HL-60 (cell line): ENCODE data around the gene TMEM31.
A peak's percentile ranks its signal among the peaks of the same experiment; 100 is the strongest.

Experiments used
- DNase-seq, 2 experiments: peaks; one replicate each; pipeline ENCODE4 v3.0.0-alpha.2; 2010 to 2020; ENCODE audit warnings: low read depth in 1 of 2, low spot score in 1 of 2
- H3K27ac ChIP-seq: fragments of 250-450 bp; sonication (Bioruptor Pico); replicated peaks from 2 replicates; pipeline ENCODE4 v1.5.1; 2020; ENCODE audit warnings: mild to moderate bottlenecking, moderate library complexity
- H3K27me3 ChIP-seq: fragments of 250-450 bp; sonication (Bioruptor Pico); 2 replicates; pipeline ENCODE4 v1.5.1; 2021; ENCODE audit warnings: mild to moderate bottlenecking, moderate library complexity; ENCODE audit not compliant: insufficient read depth, poor library complexity, severe bottlenecking
- H3K4me3 ChIP-seq: replicated peaks from 2 replicates; pipeline ENCODE4 v1.5.1; 2011; ENCODE audit warnings: mild to moderate bottlenecking, control low read depth, low read length; ENCODE audit not compliant: insufficient read depth
- CTCF ChIP-seq: IDR thresholded peaks from one replicate; pipeline ENCODE4 v1.5.1; 2011; ENCODE audit warnings: low read length, control low read depth, inconsistent platforms; ENCODE audit not compliant: insufficient read depth
- GABPA ChIP-seq: IDR thresholded peaks from 2 replicates; pipeline ENCODE4 v1.6.1; 2012; ENCODE audit warnings: low read depth
- POLR2AphosphoS5 ChIP-seq: IDR thresholded peaks from 2 replicates; pipeline ENCODE4 v1.6.1; 2012; ENCODE audit warnings: low read depth
- REST ChIP-seq: IDR thresholded peaks from 2 replicates; pipeline ENCODE4 v1.6.1; 2012; ENCODE audit warnings: low read depth; ENCODE audit not compliant: insufficient replicate concordance
- SPI1 ChIP-seq: IDR thresholded peaks from 2 replicates; pipeline ENCODE4 v1.6.1; 2012; ENCODE audit warnings: low read depth, mild to moderate bottlenecking, borderline replicate concordance

Gene TMEM31

GRCh38 chrX:103669745-103670144, 41.0 kb upstream of the TMEM31 start:
- H3K27me3 ChIP-seq: no peaks in the 10 kb centered on the region
- TF ChIP-seq SPI1: no peak
- DNase-seq: no peak
- no peak overlapping the region for H3K27ac ChIP-seq
- H3K4me3 ChIP-seq: no peak overlapping the region

GRCh38 chrX:103674531-103675454, 35.9 kb upstream of the TMEM31 start:
- no peak for DNase-seq
- H3K27me3 ChIP-seq: no peaks in the 10 kb centered on the region
- H3K4me3 ChIP-seq: no peak overlapping the region
- TF ChIP-seq CTCF: no peak
- no peak for TF ChIP-seq SPI1
- TF ChIP-seq POLR2AphosphoS5: peak; percentile 39; the same call in 1 of the 2 replicates
- no peak overlapping the region for H3K27ac ChIP-seq

GRCh38 chrX:103678199-103678993, 32.3 kb upstream of the TMEM31 start:
- Histone ChIP-seq H3K27ac (no peak overlapping the region), H3K4me3 (no peak overlapping the region), H3K27me3 (no peaks in the 10 kb centered on the region)
- TF ChIP-seq SPI1 (no peak), GABPA (no peak), POLR2AphosphoS5 (no peak), REST (no peak), CTCF (no peak)
- DNase-seq: no peak

- TF ChIP-seq SPI1 (no peak), CTCF (no peak), REST (no peak), GABPA (no peak)
- no peak overlapping the region for H3K27ac ChIP-seq
- no peak overlapping the region for H3K4me3 ChIP-seq
- DNase-seq: no peak
- no peaks in the 10 kb centered on the region for H3K27me3 ChIP-seq
These were observed 29.3 kb upstream of the TMEM31 start for GRCh38 chrX:103681443-103681842.
